GM19035 (cell line): Measurements from ENCODE around the gene TBCC.

Source experiments
- ATAC-seq: cut with Tn5 transposase; IDR thresholded peaks from one replicate; pipeline ENCODE4 v1.9.1; 2021; ENCODE audit not compliant: unreplicated experiment

TBCC gene

GRCh38 chr6:42771741-42772100 lies 25.8 kb upstream of the TBCC start:
- peak; percentile 20 for ATAC-seq

DNA sequence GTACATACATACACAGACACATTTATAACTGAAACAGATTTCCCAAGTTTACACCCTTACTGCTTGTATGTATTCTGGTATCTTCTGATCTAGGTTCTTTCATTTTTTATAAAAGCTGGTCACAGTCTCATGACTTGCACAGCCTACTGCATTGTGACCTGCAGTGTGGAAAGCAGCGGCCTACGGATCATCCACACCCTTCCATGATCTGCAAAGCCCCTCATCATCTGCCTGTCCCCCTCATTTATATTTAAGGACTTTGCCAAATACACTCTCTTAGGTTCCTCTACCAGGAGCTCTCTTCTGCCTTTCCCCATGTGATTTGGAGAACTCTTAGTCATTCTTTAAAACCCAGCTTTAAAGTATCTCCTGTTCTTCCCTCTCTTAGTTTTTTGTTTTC lies 23.9 kb upstream of the TBCC start:
- ATAC-seq, result no peak

DNA sequence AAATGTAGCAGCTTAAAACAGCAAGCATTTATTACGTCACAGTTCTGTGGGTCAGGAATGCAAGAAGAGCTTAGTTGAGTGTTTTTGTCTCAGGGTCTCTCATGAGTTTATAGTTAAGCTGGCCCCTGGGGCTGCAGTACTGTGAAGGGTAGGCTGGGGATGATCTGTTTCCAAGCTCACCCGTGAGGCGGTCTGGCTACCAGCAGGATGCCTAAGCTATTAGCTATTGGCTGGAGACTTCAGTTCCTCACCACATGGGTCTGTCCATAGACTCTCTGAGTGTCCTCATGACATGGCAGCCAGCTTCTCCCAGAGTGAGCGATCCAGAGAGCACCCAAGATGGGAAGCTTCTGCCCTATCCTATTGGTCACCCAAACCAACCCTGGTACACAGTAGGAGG lies 23.1 kb upstream of the TBCC start:
- ATAC-seq, result no peak

GRCh38 chr6:42766163-42766670 lies 20.3 kb upstream of the TBCC start:
- ATAC-seq, result no peak

- no peak for ATAC-seq
These were observed 19.2 kb upstream of the TBCC start for GRCh38 chr6:42764911-42765648.

DNA sequence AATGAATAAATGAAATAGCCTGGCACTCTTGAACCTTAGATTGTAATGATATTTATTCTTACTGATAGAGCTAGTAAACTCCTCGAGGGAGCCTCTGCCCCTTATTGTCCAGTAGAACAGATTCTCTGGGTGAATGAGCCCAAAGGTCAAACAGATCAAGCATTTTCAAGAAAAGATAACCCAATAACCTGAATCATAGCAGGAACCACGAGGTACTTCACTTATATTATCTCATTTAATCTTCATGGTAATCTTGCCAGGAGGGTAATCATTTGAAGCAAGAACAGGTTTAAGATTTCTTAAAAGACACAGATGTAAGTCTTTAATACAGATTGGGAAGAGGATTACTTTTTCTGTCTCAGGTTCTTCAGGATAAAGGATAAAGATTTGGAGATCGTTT lies 17.0 kb upstream of the TBCC start:
- ATAC-seq, result no peak

GRCh38 chr6:42762426-42762859 lies 16.5 kb upstream of the TBCC start:
- no peak for ATAC-seq

- no peak for ATAC-seq
These were observed 15.6 kb upstream of the TBCC start for GRCh38 chr6:42761287-42762067.

- no peak for ATAC-seq
These were observed 13.0 kb upstream of the TBCC start for GRCh38 chr6:42758756-42759430.

GRCh38 chr6:42756722-42757121 lies 10.8 kb upstream of the TBCC start:
- ATAC-seq, result no peak

- ATAC-seq, result no peak
These were observed 8.9 kb upstream of the TBCC start for GRCh38 chr6:42754759-42755158.

DNA sequence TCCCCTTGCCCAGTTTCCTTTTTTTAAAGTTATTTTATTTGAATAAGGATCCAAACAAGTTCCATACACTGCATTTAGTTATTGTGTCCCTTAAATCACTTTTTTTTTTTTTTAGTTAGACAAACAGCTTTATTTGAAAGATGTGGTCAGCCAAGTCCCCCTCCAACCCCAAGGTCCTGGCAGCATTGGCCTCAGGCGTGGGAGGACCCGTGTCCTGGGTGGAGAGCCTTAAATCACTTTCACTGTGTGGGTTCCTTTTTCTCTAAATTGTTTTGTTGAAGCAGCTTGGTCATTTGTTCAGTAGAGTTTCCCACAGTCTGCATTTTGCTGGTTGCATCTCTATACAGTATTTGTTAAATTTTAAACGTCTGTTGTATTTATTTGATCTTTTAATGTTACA lies 5.2 kb upstream of the TBCC start:
- ATAC-seq, result no peak

GRCh38 chr6:42748203-42748898 lies 2.4 kb upstream of the TBCC start:
- ATAC-seq, result no peak

DNA sequence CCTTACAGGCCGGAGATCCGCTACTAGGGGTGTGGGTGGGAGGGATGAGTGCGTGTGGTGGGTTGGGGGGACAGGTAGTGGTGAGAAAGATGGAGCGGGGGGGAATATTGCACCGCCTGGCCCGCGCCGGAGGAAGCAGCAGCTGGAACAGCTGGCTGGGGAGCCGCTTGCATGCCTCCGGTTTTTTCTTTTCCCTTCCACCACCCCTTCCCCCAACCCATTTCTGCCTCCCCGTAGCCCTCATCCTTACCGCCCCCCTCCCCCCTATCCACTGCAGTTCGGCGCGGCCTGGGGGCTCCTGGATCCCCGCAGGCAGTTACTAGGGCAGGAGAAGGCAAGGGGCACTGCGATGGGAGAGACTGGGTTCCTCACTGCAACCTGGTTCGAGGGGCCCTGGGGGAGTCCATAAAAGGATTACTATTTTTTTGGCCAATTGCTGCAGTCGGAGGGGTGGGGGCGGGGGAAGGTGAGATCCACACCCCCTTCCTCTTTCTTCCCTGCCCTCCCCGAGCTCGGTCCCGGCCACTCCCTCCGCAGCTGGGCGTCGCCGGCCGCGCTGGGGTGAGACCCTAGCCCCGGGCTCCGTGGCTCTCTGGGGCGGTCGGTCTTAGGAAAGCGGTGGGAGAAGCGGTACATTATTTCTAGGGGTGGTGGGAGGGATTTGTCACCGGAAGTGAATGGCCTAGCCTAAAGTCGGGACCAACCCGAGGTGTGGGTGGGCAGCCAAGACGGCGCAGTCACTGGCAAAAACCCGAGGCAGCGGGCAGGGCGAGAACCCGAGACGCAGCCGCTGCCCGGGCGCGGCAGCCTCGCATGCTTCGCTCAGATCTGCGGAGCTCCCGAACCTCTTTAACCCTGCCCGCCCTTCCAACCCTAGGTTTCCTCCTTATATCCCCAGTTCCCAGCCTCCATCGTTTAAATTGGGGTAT lies 824 bp upstream of the TBCC start:
- peak; percentile 58 for ATAC-seq

GRCh38 chr6:42745083-42745639 lies 742 bp downstream of the TBCC start:
- ATAC-seq, result no peak

GRCh38 chr6:42744351-42744893 lies 1.5 kb downstream of the TBCC start:
- ATAC-seq, result no peak

- ATAC-seq, result no peak
These were observed 3.6 kb downstream of the TBCC start for GRCh38 chr6:42742116-42742894.

DNA sequence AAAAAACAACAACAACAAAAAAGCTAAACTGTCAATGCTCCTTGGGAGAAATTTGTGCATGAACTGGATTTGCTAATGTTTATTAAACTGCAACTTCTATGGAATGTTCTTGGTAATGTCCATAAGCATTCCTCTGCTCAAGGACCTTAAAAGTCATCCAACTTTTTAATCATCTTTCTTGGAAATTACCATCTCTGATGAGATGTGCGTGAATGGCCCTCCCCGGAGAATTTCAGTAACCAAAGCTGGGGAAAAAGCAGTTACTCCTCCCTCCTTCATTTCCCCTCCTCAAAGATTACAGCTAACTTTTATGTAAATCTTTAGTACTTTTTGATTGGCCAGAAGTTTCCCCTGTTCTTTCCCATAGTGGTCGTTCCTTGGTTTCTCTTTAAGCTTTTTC lies 5.2 kb downstream of the TBCC start:
- no peak for ATAC-seq

GRCh38 chr6:42735976-42736375 lies 9.9 kb downstream of the TBCC start:
- no peak for ATAC-seq
